Natural killer cell treated with Interleukin-12 subunit alpha and Interleukin-12 subunit beta and Interleukin-15 and Interleukin-18, amount 100 ng/mL, for 72 hours (primary cell): ENCODE data around the gene SDC4. TPM values are rescaled to one million over a fixed set of nuclear protein-coding genes. Genes with fewer than 3 reads are reported as not detected.

Source experiments
- ATAC-seq, 2 donors: fragments of 150-1000 bp; cut with Tn5 transposase in 1 of 2; sonication (Bioruptor Pico), chemical (Tn5 transposase) in 1 of 2; 2 replicates each; pipeline ENCODE4 v1.10.0; 2021
- DNase-seq: peaks from one replicate; pipeline ENCODE4 v3.0.0; 2022; ENCODE audit warnings: low spot score
- H3K27ac Mint-ChIP-seq, 2 donors: 1 replicate in 1 of 2; 2 replicates in 1 of 2; pipeline ENCODE4 v1.8.0; 2022; ENCODE audit warnings: mixed read lengths in 2 of 2, mild to moderate bottlenecking in 1 of 2, moderate library complexity in 1 of 2
- H3K27me3 Mint-ChIP-seq, 2 donors: 1 replicate in 1 of 2; 2 replicates in 1 of 2; pipeline ENCODE4 v1.8.0; 2022; ENCODE audit warnings: mixed read lengths in 2 of 2
- H3K36me3 Mint-ChIP-seq: one replicate; pipeline ENCODE4 v1.8.0; 2022; ENCODE audit warnings: mixed read lengths
- H3K4me1 Mint-ChIP-seq, 2 donors: 1 replicate in 1 of 2; 2 replicates in 1 of 2; pipeline ENCODE4 v1.8.0; 2022; ENCODE audit warnings: low read depth in 2 of 2, mixed read lengths in 2 of 2, mild to moderate bottlenecking in 1 of 2
- H3K4me3 Mint-ChIP-seq: one replicate; pipeline ENCODE4 v1.8.0; 2022; ENCODE audit warnings: mixed read lengths
- H3K9me3 Mint-ChIP-seq: 2 replicates; pipeline ENCODE4 v1.8.0; 2022; ENCODE audit warnings: mixed read lengths
- total RNA-seq, 2 donors: library from RNA; stranded (reverse); gene quantifications; one replicate each; pipeline ENCODE4 v1.2.3, GENCODE V29; 2022

SDC4 gene
- total RNA-seq, 2 donors from 2014 or later: 23.3 to 43.5 TPM

DNA sequence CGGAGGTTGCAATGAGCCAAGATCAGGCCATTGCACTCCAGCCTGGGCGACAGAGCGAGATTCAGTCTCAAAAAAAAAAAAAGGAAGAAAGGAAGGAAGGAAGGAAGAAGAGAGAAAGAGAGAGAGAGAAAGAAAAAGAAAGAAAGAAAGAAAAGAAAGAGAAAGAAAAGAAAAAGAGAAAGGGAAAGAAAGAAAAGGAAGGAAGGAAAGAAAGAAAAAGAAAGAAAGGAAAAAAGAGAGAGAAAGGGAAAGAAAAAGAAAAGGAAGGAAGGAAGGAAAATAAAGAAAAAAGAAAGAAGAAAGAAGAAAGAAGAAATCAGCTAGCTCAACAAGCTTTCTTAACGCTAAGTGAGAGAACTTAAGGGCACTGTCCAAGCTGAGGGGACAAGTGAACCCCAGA lies 32.6 kb downstream of the SDC4 start:
- H3K4me1 Mint-ChIP-seq: peaks cover 21 to 24% of the 10 kb centered on the region in 2 donors
- no peak overlapping the region for H3K27ac Mint-ChIP-seq
- no peak overlapping the region for H3K4me3 Mint-ChIP-seq
- no peak for ATAC-seq
- H3K9me3 Mint-ChIP-seq: no peaks in the 10 kb centered on the region
- DNase-seq: no peak
- H3K27me3 Mint-ChIP-seq: peaks cover 39 to 40% of the 10 kb centered on the region in 2 donors
- no peaks in the 10 kb centered on the region for H3K36me3 Mint-ChIP-seq

DNA sequence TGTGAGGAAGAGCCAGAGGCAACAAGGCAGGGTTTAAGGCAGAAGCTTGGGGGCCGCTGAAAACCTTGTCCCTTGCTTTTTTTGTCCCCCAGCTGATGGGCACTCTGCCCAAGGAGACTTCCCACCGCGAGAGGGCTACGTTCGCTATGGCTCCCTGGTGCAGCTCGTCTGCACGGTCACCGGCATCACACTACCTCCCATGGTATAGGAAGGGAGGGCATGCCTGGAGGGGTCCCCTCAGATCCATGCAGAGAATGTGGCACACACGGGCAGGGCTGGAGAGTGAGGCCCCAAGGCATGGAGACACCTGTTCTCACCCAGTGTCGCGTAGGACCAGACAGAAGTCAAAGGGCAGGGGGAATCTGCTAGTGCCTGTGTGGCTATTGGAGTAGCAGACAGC lies 34.3 kb downstream of the SDC4 start:
- H3K4me3 Mint-ChIP-seq: no peak overlapping the region
- DNase-seq: no peak
- H3K9me3 Mint-ChIP-seq: no peaks in the 10 kb centered on the region
- no peak for ATAC-seq
- H3K27me3 Mint-ChIP-seq: peaks cover 51% of the 10 kb centered on the region in 2 donors
- no peak overlapping the region for H3K27ac Mint-ChIP-seq
- peaks cover 13 to 17% of the 10 kb centered on the region in 2 donors for H3K4me1 Mint-ChIP-seq
- H3K36me3 Mint-ChIP-seq: no peaks in the 10 kb centered on the region

DNA sequence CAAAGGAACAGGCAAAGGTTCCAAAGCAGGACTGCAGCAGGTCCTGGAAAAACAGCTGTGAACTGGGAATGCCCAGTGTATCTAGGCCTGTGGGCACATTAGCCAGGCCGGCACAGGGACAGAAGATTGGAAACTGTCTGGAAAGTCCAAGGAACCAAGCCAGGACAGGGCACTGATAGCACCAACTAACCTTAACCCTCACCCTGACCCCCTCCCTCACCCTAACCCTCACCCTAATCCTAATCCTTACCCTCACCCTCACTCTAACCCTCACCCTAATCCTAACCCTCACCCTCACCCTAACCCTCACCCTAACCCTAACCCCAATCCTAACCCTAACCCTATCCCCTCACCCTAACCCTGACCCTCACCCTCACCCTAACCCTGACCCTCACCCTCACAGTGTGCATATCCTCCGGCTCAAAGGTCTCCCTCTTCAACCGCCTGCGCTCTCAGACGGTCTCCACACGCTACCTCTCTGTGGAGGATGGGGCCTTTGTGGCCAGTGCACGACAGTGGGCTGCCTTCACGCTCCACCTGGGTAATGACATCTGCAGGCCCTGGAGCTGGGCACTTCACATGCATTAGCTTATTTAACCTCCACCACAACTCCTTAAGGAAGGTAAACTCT lies 35.0 kb downstream of the SDC4 start:
- peaks cover 49 to 51% of the 10 kb centered on the region in 2 donors for H3K27me3 Mint-ChIP-seq
- DNase-seq: no peak
- no peak overlapping the region for H3K27ac Mint-ChIP-seq
- no peaks in the 10 kb centered on the region for H3K9me3 Mint-ChIP-seq
- ATAC-seq: no peak
- no peak overlapping the region for H3K4me3 Mint-ChIP-seq
- H3K36me3 Mint-ChIP-seq: no peaks in the 10 kb centered on the region
- peaks cover 6 to 15% of the 10 kb centered on the region in 2 donors for H3K4me1 Mint-ChIP-seq

DNA sequence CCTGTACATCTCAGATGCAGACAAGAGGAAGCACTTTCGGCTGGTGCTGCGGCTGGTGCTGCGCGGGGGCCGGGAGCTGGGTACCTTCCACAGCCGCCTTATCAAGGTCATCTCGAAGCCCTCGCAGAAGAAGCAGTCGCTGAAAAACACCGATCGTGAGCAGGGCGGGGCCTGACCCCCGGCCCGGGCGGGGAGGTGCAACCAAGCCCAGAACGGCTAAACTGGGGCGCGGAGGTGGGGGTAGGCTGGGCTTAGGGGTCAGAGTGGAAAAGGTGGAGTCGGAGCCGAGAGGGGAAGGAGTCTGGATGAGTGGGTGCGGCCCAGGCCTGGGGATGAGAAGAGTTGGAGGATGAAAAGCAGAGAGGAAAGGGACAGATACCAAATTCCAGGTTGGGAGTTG lies 36.0 kb downstream of the SDC4 start:
- H3K27ac Mint-ChIP-seq: no peak overlapping the region
- DNase-seq (no peak), ATAC-seq (no peak)
- H3K9me3 Mint-ChIP-seq: no peaks in the 10 kb centered on the region
- no peaks in the 10 kb centered on the region for H3K36me3 Mint-ChIP-seq
- H3K27me3 Mint-ChIP-seq: peaks cover 48 to 49% of the 10 kb centered on the region in 2 donors
- H3K4me3 Mint-ChIP-seq: no peak overlapping the region
- H3K4me1 Mint-ChIP-seq: peaks cover 6 to 11% of the 10 kb centered on the region in 2 donors

DNA sequence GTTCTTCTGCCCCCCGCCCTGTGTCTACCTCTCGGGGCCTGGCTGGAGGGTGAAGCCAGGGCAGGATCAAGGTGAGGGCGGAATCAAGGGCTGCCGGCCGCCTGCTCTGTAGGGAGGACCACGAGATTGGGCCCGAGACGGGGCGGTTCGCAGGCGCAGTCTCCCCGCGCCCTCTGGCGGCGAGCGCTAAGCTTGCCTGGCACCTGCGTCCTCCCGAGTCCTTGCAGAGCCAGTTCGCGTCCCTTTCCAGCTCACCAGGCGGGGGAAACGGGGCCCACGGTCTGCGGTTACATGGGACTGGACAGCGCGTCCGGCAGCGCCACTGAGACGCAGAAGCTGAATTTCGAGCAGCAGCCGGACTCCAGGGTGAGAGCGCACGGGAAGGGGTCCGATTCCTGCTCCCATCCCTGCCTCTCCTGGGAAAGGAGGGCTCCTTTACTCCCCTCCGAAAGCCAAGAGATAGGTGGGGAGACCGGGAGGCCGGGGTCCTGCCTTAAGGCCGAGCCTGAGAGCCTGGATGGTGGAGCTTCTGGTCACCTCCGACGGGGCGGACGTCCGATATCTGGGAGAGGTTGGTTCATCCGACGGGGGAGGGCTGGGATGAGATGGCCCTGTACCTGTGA lies 36.5 kb downstream of the SDC4 start:
- peak; percentile 65 to 66 for ATAC-seq
- peaks cover 42 to 45% of the 10 kb centered on the region in 2 donors for H3K27me3 Mint-ChIP-seq
- peaks cover 6 to 7% of the 10 kb centered on the region in 2 donors for H3K4me1 Mint-ChIP-seq
- no peak overlapping the region for H3K27ac Mint-ChIP-seq
- H3K36me3 Mint-ChIP-seq: no peaks in the 10 kb centered on the region
- peak; percentile 78 for DNase-seq
- no peaks in the 10 kb centered on the region for H3K9me3 Mint-ChIP-seq
- H3K4me3 Mint-ChIP-seq: no peak overlapping the region

DNA sequence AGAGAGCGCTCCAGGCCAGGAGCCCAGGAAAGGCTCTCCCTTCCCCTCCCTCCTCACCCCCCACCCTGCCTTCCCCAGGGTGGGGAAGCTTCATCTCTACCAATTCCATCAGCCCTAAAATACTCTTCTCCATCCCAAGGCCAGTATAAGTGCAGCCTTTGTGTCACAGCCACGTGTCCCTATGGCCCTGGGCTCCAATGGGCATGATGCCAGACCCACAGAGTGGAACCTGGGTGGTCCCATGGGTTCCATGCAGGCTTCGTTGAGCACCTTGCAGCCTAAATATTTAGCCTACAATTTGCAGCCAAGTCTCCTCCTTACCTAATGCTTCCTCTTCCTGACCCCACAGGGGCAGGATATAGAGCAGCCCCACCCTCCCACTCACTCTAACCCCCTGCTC lies 39.1 kb downstream of the SDC4 start:
- H3K27ac Mint-ChIP-seq: no peak overlapping the region
- H3K27me3 Mint-ChIP-seq: peaks cover 31 to 41% of the 10 kb centered on the region in 2 donors
- no peak overlapping the region for H3K4me3 Mint-ChIP-seq
- DNase-seq: no peak
- peaks cover 0 to 7% of the 10 kb centered on the region in 2 donors for H3K4me1 Mint-ChIP-seq
- no peaks in the 10 kb centered on the region for H3K36me3 Mint-ChIP-seq
- ATAC-seq: no peak
- H3K9me3 Mint-ChIP-seq: no peaks in the 10 kb centered on the region

DNA sequence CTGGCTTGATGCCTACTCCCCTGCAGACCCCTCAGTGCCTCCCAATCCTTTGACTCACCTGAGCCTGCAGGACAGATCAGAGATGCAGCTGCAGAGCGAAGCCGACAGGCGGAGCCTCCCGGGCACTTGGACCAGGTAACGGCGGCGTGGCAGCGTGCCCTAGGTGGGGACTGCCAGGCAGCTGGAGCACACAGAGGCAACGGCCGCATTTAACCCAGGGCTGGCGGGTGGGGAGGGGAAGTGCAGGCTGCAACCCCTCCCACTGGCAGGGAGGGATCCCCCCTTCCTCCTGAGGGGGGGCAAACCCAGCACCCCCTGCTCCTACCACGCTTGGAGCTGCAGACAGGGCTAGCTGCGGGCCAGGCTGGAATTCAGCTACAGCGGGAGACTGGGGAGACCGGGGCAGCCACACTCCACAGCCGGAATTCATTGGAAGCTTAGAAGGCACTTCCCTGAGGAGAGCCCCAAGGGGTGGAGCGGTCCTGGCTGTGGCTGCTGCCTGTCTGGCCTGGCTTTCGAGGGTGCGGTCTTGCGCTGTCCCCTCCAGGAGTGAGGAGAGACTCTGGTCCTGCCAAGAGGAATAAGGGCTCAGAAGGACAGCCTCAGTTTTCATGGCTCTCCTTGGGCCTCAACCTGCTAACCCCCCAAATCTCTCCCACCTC lies 40.0 kb downstream of the SDC4 start, which contains the start of gene MATN4:
TSS of gene MATN4 (minus strand) at position 183 of the 662 bp plus-strand sequence. CDS start 2,717 bp downstream, outside the sequence.
- Mint-ChIP-seq H3K36me3 (no peaks in the 10 kb centered on the region), H3K27me3 (peaks cover 35 to 42% of the 10 kb centered on the region in 2 donors), H3K9me3 (no peaks in the 10 kb centered on the region), H3K4me3 (no peak within 1 kb of the TSS), H3K4me1 (peaks cover 7 to 9% of the 10 kb centered on the region in 2 donors), H3K27ac (no peak within 1 kb of the TSS)
- DNase-seq (no peak), ATAC-seq (no peak)

DNA sequence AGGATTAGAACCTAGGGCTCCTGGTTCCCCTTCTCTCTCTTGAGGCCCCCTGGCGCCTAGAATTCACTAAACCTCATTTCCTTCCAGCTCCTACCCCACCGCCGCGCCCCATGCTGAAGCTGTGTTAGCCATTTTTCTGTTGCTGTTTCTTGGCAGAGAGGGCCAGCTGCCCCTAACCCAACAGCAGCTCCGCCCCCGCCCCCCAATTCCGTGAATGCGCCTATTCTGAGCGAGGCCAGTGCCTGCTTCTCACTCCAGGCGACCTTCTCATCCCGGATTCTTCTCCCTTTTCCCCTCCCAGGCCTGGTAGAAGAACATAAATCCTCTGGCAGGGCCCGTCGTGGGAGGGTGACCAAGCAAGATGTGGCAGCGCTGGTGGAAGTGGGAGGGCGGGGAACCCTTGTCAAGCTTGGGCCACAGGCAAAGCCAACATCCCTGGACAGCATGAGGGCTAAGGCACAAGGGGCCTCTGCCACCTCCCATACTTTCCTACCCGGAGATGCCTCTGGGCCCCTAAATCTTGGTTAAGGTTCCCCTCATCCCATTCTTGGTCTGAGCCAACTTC lies 41.1 kb downstream of the SDC4 start:
- H3K4me1 Mint-ChIP-seq: peaks cover 9 to 13% of the 10 kb centered on the region in 2 donors
- H3K9me3 Mint-ChIP-seq: no peaks in the 10 kb centered on the region
- H3K4me3 Mint-ChIP-seq: no peak overlapping the region
- no peak for ATAC-seq
- H3K27me3 Mint-ChIP-seq: peaks cover 36 to 43% of the 10 kb centered on the region in 2 donors
- H3K27ac Mint-ChIP-seq: no peak overlapping the region
- no peak for DNase-seq
- no peaks in the 10 kb centered on the region for H3K36me3 Mint-ChIP-seq

DNA sequence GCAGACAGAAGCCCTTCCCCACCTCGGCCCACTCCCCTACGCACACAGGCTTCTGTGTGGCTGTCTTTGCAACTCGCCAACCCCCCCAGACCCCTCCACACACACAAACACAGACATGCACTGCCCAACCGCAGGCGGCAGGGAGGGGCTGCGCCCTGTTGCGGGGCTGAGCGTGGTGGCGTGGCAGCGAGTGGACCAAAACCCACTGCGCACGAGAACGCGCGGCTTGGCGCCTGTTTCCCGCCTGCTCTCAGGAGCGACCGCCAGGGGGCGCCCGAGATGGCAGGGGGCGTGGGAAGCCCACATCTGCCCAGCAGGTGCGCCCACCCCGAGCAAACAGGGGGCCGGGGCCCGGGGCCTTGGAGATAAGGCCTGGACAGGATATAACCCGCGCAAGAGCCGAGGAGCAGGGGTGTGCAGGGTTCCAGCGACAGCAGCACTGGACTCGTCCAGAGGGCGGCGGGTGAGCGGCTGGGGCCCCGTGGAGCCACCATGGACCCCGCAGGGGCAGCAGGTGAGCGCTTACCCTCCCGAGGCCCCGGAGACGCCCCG lies 41.7 kb downstream of the SDC4 start, which contains the start of gene RBPJL:
TSS of gene RBPJL (plus strand) at position 410 of the 552 bp plus-strand sequence. CDS start at position 493, 83 bp downstream.
- H3K9me3 Mint-ChIP-seq: no peaks in the 10 kb centered on the region
- peaks cover 35 to 44% of the 10 kb centered on the region in 2 donors for H3K27me3 Mint-ChIP-seq
- peaks cover 11 to 19% of the 10 kb centered on the region in 2 donors for H3K4me1 Mint-ChIP-seq
- H3K4me3 Mint-ChIP-seq: no peak within 1 kb of the TSS
- ATAC-seq (peak in 1 of 2 donors; percentile 57), DNase-seq (no peak)
- H3K27ac Mint-ChIP-seq: no peak within 1 kb of the TSS
- H3K36me3 Mint-ChIP-seq: no peaks in the 10 kb centered on the region

DNA sequence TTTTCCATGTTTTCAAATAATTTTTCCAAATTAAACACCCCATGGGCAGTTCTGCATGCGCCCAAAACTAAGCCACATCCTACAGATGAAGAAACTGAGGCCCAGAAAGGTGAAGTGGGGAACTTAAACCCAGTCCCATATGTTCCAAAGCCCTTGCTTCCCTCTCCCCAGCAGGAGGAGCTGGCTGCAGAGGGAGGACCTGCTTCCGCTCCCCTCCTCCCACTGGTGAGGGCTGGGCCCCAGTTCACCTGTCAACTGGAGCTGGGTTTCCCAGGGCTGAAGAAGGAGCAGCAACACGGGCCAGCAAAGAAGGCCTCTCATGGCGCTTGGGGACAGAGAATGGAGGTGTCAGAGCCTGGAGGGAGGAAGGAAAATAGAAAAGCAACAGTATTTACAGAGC lies 43.0 kb downstream of the SDC4 start:
- Mint-ChIP-seq H3K36me3 (no peaks in the 10 kb centered on the region), H3K27me3 (peaks cover 23 to 34% of the 10 kb centered on the region in 2 donors), H3K4me1 (peaks cover 6 to 21% of the 10 kb centered on the region in 2 donors), H3K27ac (no peak overlapping the region), H3K9me3 (no peaks in the 10 kb centered on the region), H3K4me3 (no peak overlapping the region)
- ATAC-seq (no peak), DNase-seq (no peak)

DNA sequence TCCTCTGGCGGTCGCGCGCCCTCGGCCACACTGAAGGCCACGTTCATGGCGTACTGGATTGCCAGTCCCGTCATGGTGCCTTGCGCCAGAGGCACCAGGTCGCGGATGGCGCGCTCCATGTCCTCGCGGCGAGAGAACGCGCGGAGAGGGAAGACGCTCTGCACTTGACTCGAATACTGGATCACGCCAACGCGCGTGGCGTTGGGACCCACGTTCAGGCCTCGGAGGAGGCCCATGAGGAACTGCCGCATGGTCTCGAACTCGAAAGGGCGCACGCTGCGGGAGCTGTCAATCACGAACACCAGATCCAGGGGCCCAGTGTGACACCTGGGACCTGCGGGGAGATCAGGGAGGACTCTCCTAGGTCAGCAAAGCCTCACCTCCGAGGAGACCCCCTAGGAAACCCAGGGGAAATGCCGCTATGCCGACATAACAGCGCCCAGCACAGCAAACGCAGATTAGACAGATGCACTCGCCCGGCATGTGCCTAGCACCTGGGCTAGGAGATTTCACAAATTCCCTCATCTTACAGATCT lies 43.7 kb downstream of the SDC4 start:
- peaks cover 17 to 35% of the 10 kb centered on the region in 2 donors for H3K27me3 Mint-ChIP-seq
- no peak overlapping the region for H3K4me3 Mint-ChIP-seq
- no peak overlapping the region for H3K27ac Mint-ChIP-seq
- no peaks in the 10 kb centered on the region for H3K9me3 Mint-ChIP-seq
- H3K4me1 Mint-ChIP-seq: peaks cover 6 to 21% of the 10 kb centered on the region in 2 donors
- DNase-seq: no peak
- no peak for ATAC-seq
- no peaks in the 10 kb centered on the region for H3K36me3 Mint-ChIP-seq

DNA sequence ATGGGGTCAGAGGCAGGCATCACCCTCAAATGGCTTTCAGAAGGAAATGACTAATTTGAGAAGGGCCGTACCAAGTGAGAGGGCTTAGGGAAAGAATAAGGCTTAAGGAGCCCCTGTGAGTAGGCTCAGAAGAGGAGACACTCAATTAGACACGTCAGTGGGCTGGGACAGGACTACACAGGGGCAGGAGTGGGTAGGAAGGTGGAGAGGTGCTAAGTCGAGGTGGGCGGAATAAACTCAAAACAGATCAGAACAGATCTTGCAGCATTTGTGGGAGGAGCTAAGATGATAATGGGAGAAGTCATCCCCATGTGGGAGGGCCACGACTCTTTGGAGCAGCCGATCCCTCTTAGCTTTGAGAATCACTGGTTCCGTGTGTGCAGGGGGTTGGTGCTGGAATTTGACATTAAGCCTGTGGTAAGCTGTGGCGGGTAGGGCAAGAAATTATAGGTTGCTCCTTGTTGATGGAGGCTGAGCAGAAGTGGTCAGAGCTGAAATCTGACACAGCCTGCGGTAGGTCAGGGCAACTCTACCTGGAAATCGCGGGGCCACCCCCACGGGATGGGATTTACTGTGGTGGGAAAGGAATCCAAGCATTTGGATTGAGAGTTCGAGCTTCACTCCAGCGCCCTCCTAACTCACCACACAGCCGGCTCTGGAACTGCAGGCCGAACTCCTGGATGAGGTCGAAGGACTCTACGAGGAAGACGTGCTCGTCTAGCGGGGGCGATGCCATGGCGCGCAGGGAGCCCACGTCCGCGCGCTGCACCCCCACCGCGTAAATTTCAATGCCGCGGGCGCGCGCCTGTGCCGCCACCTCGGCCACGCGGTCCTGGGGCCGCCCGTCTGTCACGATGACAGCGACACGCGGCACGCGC lies 44.4 kb downstream of the SDC4 start:
- Mint-ChIP-seq H3K27ac (no peak overlapping the region), H3K27me3 (peaks cover 17 to 33% of the 10 kb centered on the region in 2 donors), H3K4me3 (peak overlapping the region; percentile 74), H3K36me3 (no peaks in the 10 kb centered on the region), H3K9me3 (no peaks in the 10 kb centered on the region), H3K4me1 (peaks cover 6 to 21% of the 10 kb centered on the region in 2 donors)
- peak in 1 of 2 donors; percentile 43 for ATAC-seq
- DNase-seq: no peak
